WTC11 (cell line): ENCODE data around the gene PNRC1. TPM values are rescaled to one million over a fixed set of nuclear protein-coding genes. Genes with fewer than 3 reads are reported as not detected.

ENCODE experiments used
- ATAC-seq: fragments of 200-7000 bp; cut with Tn5 transposase; 2 replicates; pipeline ENCODE4 v1.10.0; 2021; ENCODE audit warnings: mild to moderate bottlenecking, moderate library complexity
- CTCF ChIA-PET: fragments of 300-600 bp; sonication (Branson Sonifier 250); formaldehyde crosslinking; loops from one replicate; lab custom pipeline; 2021; ENCODE audit warnings: antibody characterized with exemption; lab: Charles Lee
- POLR2A ChIA-PET: fragments of 350-600 bp; sonication (Branson Sonifier 250); formaldehyde crosslinking; loops from one replicate; lab custom pipeline; 2021; ENCODE audit warnings: antibody characterized with exemption; lab: Charles Lee
- DNase-seq: peaks from one replicate; pipeline ENCODE4 v3.0.0; 2021; ENCODE audit warnings: low spot score
- H3K27ac Mint-ChIP-seq: 2 replicates; pipeline ENCODE4 v1.8.0; 2021; ENCODE audit warnings: mixed read lengths
- H3K27me3 Mint-ChIP-seq: 2 replicates; pipeline ENCODE4 v1.8.0; 2021; ENCODE audit warnings: low read depth, mild to moderate bottlenecking, moderate library complexity, mixed read lengths
- H3K36me3 Mint-ChIP-seq: 2 replicates; pipeline ENCODE4 v1.8.0; 2021; ENCODE audit warnings: mixed read lengths
- H3K4me1 Mint-ChIP-seq: 2 replicates; pipeline ENCODE4 v1.8.0; 2022; ENCODE audit warnings: mixed read lengths
- H3K4me3 Mint-ChIP-seq: 2 replicates; pipeline ENCODE4 v1.8.0; 2021; ENCODE audit warnings: mild to moderate bottlenecking, moderate library complexity, mixed read lengths
- H3K9me3 Mint-ChIP-seq: 2 replicates; pipeline ENCODE4 v1.8.0; 2021; ENCODE audit warnings: mixed read lengths
- ARID4B ChIP-seq: sonication (generic); formaldehyde crosslinking; IDR thresholded peaks from 2 replicates; pipeline ENCODE4 v1.8.0; 2023; ENCODE audit warnings: missing genetic modification reagents, mild to moderate bottlenecking, borderline replicate concordance
- ATF1 ChIP-seq: sonication (generic); formaldehyde crosslinking; IDR thresholded peaks from 2 replicates; pipeline ENCODE4 v1.8.1; 2023; ENCODE audit warnings: mild to moderate bottlenecking, moderate library complexity, missing genetic modification reagents
- ATF2 ChIP-seq: sonication (generic); formaldehyde crosslinking; IDR thresholded peaks from 2 replicates; pipeline ENCODE4 v1.8.1; 2022; ENCODE audit warnings: low read depth, missing genetic modification reagents, borderline replicate concordance
- CREB1 ChIP-seq: sonication (generic); formaldehyde crosslinking; IDR thresholded peaks from 2 replicates; pipeline ENCODE4 v1.8.0; 2023; ENCODE audit warnings: mild to moderate bottlenecking, missing genetic modification reagents
- E2F5 ChIP-seq: sonication (generic); formaldehyde crosslinking; IDR thresholded peaks from 2 replicates; pipeline ENCODE4 v1.8.1; 2022; ENCODE audit warnings: mild to moderate bottlenecking, moderate library complexity, missing genetic modification reagents
- ELF4 ChIP-seq: sonication (generic); formaldehyde crosslinking; IDR thresholded peaks from 2 replicates; pipeline ENCODE4 v1.8.1; 2022; ENCODE audit warnings: low read depth, mild to moderate bottlenecking, moderate library complexity, missing genetic modification reagents
- GRHL2 ChIP-seq: fragments of 250-450 bp; sonication (Bioruptor Pico); IDR thresholded peaks from 2 replicates; pipeline ENCODE4 v1.8.0; 2022; ENCODE audit warnings: mild to moderate bottlenecking, moderate library complexity; ENCODE audit not compliant: insufficient replicate concordance, severe bottlenecking
- JAZF1 ChIP-seq: fragments of 250-450 bp; sonication (Bioruptor Pico); IDR thresholded peaks from 2 replicates; pipeline ENCODE4 v1.9.0; 2021; ENCODE audit warnings: moderate library complexity, mild to moderate bottlenecking, inconsistent platforms
- KAT7 ChIP-seq: sonication (generic); formaldehyde crosslinking; IDR thresholded peaks from 2 replicates; pipeline ENCODE4 v1.8.1; 2023; ENCODE audit warnings: missing genetic modification reagents, mild to moderate bottlenecking, borderline replicate concordance
- MYBL2 ChIP-seq: sonication (generic); formaldehyde crosslinking; IDR thresholded peaks from 2 replicates; pipeline ENCODE4 v1.8.1; 2023; ENCODE audit warnings: mild to moderate bottlenecking, moderate library complexity, missing genetic modification reagents
- NFE2L1 ChIP-seq: sonication (generic); formaldehyde crosslinking; IDR thresholded peaks from 2 replicates; pipeline ENCODE4 v1.8.1; 2023; ENCODE audit warnings: missing genetic modification reagents
- SMAD3 ChIP-seq: sonication (generic); formaldehyde crosslinking; IDR thresholded peaks from 2 replicates; pipeline ENCODE4 v1.8.0; 2022; ENCODE audit warnings: missing genetic modification reagents, mild to moderate bottlenecking, borderline replicate concordance
- SMAD4 ChIP-seq: sonication (generic); formaldehyde crosslinking; IDR thresholded peaks from 2 replicates; pipeline ENCODE4 v1.8.0; 2022; ENCODE audit warnings: mild to moderate bottlenecking, missing genetic modification reagents
- TEAD1 ChIP-seq: sonication (generic); formaldehyde crosslinking; IDR thresholded peaks from 2 replicates; pipeline ENCODE4 v1.8.0; 2022; ENCODE audit warnings: mild to moderate bottlenecking, missing genetic modification reagents
- ZNF121 ChIP-seq: sonication (generic); formaldehyde crosslinking; IDR thresholded peaks from 2 replicates; pipeline ENCODE4 v1.8.0; 2023; ENCODE audit warnings: missing genetic modification reagents
- ZNF263 ChIP-seq: sonication (generic); formaldehyde crosslinking; IDR thresholded peaks from 2 replicates; pipeline ENCODE4 v1.8.1; 2022; ENCODE audit warnings: low read depth, mild to moderate bottlenecking, moderate library complexity, missing genetic modification reagents
- ZNF317 ChIP-seq: sonication (generic); formaldehyde crosslinking; IDR thresholded peaks from 2 replicates; pipeline ENCODE4 v1.8.1; 2023; ENCODE audit warnings: low read depth, mild to moderate bottlenecking, moderate library complexity, missing genetic modification reagents, borderline replicate concordance
- total RNA-seq: library from RNA; stranded (reverse); gene quantifications from 3 replicates; pipeline ENCODE4 v1.2.3, GENCODE V29; 2021
- TF ChIP-seq, protein P1 (sequence below): fragments of 250-450 bp; sonication (Bioruptor Pico); conservative IDR thresholded peaks from 2 replicates; pipeline ENCODE4 v1.9.0; 2021; ENCODE audit warnings: mild to moderate bottlenecking
- TF ChIP-seq, protein P2 (sequence below): fragments of 250-450 bp; sonication (Bioruptor Pico); IDR thresholded peaks from 2 replicates; pipeline ENCODE4 v1.9.0; 2021; ENCODE audit warnings: mild to moderate bottlenecking

PNRC1 gene
- total RNA-seq, 1 experiment from 2014 or later = 39.0 TPM

DNA sequence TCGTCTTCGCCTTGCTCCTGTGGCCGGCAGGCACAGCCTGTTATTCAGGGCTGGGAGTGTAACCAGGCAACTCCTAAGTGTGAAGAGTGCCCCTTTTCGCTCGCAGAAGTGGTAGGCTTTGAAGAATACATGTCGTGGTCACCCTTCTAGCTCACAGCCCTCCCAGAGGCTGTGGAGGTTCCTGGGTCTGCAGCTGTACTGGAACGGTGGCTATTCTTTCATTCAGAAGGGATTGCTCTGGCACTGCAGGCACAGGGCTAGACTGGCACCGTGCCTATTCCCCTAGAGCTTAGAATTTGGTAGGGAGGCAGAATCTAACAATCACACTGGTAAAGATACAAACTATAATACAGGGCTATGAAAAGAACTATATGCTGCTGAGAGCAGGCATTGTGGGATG, 38.4 kb downstream of the PNRC1 start:
- ChIA-PET CTCF (interaction anchor here (1.3 kb wide), 1 partner anchor 38 kb away, joined by 4 read pairs; the partner anchor contains the start of gene PNRC1), POLR2A (interaction anchor here (0.6 to 2.7 kb wide), 2 partner anchors 32 to 39 kb away, joined by 3 to 23 read pairs; partner anchors contain the start of gene PNRC1)
- Mint-ChIP-seq H3K36me3 (no peaks in the 10 kb centered on the region), H3K27ac (no peak overlapping the region), H3K4me1 (peaks cover 9% of the 10 kb centered on the region), H3K27me3 (peaks cover 49% of the 10 kb centered on the region), H3K4me3 (peak overlapping the region; percentile 66), H3K9me3 (no peaks in the 10 kb centered on the region)
- ATAC-seq (no peak), DNase-seq (no peak)
- TF ChIP-seq ZNF121 (CRISPR knock-in tag) (no peak), KAT7 (CRISPR knock-in tag) (no peak), ELF4 (CRISPR knock-in tag) (no peak), ARID4B (CRISPR knock-in tag) (no peak), ATF2 (no peak), E2F5 (CRISPR knock-in tag) (no peak), SMAD3 (no peak), GRHL2 (CRISPR knock-in tag) (no peak), NFE2L1 (CRISPR knock-in tag) (no peak), ZNF317 (CRISPR knock-in tag) (no peak), JAZF1 (CRISPR knock-in tag) (no peak), SMAD4 (CRISPR knock-in tag) (no peak), ATF1 (CRISPR knock-in tag) (no peak), MYBL2 (CRISPR knock-in tag) (no peak), TEAD1 (no peak)
- TF ChIP-seq, protein P1, sequence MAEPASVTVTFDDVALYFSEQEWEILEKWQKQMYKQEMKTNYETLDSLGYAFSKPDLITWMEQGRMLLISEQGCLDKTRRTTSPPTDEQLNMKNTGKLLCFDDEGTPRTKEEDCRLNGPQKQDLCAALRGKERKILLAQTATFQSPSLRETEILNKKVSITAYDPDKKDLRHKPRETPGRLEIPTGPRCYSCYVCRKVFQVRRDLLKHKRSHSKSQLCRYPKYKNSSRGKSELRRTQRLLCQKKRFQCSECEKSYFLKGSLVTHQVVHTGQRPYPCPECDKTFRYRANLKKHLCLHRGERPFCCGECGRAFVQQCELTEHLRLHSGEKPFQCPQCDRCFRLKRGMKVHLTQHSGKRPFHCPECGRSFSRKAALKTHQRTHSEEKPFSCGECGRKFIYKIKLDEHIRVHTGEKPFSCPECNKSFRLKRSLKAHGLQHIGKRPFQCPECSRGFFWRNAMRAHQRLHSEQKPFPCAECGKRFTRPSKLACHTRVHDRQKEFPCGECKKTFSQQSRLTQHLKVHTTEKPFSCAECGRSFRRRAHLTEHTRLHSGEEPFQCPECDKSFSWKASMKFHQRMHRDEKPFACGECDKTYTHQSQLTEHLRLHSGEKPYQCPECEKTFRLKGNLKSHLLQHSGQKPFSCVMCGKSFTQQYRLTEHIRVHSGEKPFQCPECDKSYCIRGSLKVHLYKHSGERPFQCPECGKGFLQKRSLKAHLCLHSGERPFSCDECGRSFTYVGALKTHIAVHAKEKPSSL (CRISPR knock-in tag) = no peak
- TF ChIP-seq, protein P2, sequence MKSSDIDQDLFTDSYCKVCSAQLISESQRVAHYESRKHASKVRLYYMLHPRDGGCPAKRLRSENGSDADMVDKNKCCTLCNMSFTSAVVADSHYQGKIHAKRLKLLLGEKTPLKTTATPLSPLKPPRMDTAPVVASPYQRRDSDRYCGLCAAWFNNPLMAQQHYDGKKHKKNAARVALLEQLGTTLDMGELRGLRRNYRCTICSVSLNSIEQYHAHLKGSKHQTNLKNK (CRISPR knock-in tag) = no peak

DNA sequence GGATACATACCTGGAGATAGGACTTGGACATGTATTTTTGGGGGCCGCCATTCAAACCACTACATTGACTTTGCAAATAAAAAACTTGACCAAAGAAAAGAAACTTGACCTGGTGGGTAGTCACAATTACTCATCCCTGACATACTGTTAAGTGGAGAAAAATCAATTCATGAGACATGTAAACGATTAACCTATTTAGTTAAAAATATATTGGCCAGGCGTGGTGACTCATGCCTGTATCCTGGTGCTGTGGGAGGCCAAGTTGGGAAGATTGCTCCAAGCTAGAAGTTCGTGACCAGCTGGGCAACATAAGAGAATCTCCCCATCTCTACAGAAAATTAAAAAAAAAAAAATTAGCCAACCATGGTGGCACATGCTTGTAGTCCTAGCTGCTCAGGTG, 39.8 kb downstream of the PNRC1 start:
- peaks cover 52% of the 10 kb centered on the region for H3K27me3 Mint-ChIP-seq
- no peaks in the 10 kb centered on the region for H3K36me3 Mint-ChIP-seq
- no peak overlapping the region for H3K27ac Mint-ChIP-seq
- H3K9me3 Mint-ChIP-seq = no peaks in the 10 kb centered on the region
- ATAC-seq (no peak), DNase-seq (no peak)
- H3K4me3 Mint-ChIP-seq = no peak overlapping the region
- ChIA-PET POLR2A (no interaction called here), CTCF (interaction anchor here (0.8 kb wide), 1 partner anchor 137 kb away, joined by 3 read pairs; no protein-coding TSS in a partner anchor)
- peaks cover 9% of the 10 kb centered on the region for H3K4me1 Mint-ChIP-seq
- TF ChIP-seq CREB1 (CRISPR knock-in tag) (no peak), KAT7 (CRISPR knock-in tag) (no peak), ZNF263 (CRISPR knock-in tag) (no peak)
- TF ChIP-seq, protein P2 (CRISPR knock-in tag) = no peak
